Measurements from ENCODE around the gene SPOCK2.

The SPOCK2 gene

DNA sequence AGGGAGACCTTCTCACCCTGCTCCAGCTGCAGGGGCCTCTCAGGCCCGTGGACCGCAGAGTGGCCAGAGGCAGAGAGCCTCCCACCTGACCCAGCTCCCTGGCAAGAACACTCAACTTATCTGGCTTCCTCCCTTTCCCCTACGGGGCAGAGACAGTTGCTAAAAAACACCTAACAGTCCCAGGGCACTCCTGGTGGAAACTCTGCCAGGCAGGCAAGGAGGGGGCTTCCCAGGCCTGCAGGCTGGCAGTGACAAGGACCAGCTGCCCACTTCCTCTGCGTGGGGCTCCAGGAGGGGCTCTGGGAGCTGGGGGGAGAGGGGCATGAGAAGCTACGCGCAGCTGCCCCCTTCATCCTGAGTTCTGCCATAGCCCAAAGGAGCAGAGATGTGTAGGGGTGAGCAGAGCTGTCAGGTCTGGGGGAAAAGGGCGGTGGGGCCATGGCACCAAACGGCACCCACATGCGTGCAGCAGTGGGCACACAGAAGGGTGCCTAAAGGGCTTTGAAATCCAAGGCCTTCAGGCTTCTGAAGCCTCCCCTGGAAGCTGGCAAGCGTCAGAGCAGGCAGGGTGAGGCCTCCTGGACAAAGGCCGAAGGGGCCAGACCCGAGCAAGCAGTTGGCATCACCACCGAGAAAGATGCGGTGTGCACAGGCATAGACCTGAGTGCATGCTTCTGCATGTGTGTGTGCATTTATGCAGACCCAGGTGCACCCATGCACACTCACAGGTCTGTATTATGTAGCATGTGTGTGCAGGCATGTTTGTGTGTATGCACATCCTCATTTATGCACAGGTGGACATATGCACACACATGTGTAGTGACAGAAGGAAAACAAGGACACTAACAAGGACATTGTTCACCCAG, 14.4 kb downstream of the SPOCK2 start:
- no peak for DNase-seq (ENCODE audit: low spot score)
- no peak for FAIRE-seq

DNA sequence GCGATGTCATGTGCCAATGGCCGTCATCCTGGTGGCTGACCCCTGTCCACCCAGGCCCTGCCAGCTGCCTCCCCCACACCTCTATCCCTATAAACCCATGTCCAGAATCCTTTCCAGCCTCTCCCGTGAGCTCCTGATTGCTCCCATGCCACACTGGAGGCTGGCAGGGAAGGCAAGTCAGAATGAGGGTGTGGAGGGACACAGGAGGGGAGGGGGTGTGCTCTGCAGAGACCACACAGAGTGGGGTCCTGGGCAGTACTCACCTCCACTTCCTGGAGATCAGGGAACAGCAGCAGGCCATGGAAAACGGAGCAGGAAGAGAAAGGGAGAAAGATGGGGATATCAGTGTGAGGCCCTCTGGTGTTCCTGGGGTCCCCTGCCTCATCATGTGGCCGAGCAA, 15.7 kb downstream of the SPOCK2 start:
- DNase-seq (ENCODE audit: low spot score) = no peak
- no peak for FAIRE-seq

DNA sequence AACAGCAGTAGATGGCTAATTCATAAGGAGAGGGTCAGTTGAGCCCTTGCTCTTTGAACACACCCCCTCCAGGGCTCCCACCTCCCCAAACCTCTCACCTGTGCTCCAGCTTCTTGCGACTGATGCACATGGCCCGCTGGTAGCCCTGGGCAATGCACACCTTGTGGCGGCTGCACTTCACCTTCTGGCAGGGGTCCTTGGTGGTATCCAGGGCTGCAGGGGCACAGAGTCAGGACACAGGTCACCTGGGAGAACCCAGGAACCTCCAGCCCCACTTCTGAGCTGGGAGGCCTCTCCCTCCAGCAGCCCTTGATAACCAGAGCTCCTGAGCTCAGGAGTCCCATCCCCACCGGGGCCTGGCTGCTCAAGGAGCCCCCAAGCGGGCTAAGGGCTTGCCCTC, 16.3 kb downstream of the SPOCK2 start:
- FAIRE-seq = no peak
- no peak for DNase-seq (ENCODE audit: low spot score)

DNA sequence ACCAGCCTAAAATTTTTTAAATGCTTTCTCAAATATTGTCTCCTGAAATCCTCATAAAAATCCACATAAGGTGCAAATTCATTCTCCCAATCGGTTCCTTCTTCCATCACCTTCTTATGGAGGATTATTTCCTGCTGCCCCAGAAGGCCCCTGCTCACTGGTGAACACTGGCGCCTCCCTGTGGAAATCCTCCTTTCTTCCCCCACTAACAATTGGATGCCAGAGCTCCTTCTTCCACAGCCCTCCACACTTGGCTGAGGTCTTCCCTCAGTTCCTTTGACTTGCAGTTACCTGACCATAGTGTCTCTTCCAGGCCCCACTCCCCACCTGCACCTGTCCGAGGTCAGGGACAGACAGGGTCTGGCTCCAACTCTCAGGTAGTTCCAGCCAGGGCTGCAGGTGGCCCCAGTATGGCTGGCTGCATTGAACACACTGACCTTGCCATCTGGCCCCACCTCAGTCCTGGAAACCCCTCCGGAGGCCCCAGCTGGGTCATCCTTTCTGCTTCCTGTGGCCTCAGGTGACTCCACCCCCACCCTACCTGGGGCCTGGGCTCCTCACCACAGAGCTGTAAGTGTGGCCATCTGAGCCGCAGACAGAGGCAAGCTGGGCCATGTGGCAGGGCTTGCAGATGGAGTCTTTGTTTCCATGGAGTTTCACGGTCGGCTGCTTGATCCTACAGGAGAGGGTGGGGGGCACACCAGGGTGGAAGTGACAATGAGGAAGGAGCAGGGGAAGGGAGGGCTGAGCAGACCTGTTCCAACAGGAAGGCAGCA, 18.4 kb downstream of the SPOCK2 start:
- FAIRE-seq (no peak), DNase-seq (ENCODE audit: low spot score) (no peak)

DNA sequence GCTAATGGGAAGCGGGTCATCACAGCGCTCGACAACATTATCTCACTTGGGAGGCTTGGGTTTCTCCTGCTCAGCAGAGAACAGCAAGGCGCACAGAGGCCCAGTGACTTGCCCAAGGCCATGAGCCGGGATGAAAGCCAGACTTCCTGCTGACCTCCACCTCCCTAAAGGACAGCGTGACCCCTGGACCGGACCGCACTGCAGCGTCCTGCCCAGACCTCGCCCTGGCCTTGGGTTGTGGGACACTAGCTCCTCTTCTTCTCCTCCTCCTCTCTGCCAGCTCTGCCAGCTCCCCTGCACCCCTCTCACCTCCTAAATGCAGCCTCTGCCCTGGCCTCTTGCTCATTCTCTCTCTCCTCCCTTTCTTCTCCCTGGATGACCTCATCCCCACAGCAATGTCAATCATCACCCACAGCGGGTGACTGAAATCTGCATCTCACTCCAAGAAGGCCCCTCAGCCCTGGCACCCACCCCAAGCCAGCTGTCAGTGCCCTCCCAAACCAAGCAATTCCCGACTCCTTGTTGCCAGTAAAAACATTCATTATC, 19.4 kb downstream of the SPOCK2 start:
- FAIRE-seq (no peak), DNase-seq (ENCODE audit: low spot score) (no peak)

DNA sequence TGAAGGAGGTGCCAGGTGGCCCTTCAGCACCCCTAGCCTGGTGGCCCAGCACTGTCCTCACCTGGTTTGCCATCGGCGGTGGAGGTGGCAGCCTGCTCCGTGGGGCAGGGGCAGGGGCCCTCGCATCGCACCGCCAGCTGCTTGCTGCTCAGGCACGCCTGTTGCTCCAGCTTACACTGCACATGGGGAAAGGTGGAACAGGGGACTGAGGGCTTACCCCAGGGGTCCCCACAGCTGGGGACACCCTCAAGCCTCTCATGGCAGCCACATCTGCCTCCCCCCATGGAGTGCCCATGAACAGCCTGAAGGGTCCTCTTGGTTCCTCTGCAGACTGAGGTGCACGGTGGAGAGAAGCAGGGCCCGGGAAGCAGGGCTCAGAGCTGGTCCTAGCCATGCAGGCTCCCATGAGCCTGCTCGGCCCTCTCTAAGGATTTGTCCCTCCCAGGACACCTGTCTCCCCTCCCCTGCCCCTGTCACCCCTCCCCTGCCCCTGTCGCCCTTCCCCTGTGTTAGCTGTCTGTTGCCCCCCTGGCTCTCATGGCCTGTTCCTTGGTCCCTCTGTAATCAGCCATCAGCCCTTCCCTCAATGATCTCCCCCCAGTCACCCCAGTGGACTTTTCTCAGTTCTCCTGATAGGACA, 20.1 kb downstream of the SPOCK2 start:
- no peak for FAIRE-seq
- no peak for DNase-seq (ENCODE audit: low spot score)

DNA sequence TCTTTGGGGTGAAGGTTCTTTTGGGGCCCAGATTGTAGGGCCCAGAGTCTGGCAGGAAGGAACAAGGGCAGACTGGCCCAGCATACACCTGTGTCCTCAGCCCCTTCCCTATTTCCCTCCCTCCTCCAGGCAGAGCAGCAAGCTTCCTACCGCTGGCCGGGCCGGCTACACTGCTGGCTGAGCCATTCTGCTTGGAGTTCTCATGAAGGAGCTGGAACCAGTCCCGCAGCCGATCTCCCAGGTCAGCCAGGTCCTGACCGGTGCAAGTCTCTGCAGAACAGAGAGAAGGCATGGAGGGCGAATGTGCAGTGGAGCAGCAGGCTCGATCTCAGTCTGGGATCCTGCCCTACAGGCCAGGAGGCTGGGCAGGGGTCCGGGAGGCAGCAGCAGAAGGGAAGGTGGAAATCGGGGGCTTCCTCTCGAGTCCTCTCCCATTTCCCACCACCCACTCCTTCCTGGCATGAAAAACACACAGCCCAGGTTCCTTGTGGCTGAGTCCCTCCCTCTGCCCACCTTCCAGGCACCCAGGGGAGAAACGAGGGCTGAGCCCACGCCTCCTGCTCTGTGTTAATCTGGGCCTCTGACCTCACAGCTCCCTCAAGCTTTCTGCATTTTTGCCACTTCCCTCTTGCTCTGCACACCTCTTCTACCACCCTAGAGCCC, 20.8 kb downstream of the SPOCK2 start:
- FAIRE-seq (no peak), DNase-seq (ENCODE audit: low spot score) (no peak)

DNA sequence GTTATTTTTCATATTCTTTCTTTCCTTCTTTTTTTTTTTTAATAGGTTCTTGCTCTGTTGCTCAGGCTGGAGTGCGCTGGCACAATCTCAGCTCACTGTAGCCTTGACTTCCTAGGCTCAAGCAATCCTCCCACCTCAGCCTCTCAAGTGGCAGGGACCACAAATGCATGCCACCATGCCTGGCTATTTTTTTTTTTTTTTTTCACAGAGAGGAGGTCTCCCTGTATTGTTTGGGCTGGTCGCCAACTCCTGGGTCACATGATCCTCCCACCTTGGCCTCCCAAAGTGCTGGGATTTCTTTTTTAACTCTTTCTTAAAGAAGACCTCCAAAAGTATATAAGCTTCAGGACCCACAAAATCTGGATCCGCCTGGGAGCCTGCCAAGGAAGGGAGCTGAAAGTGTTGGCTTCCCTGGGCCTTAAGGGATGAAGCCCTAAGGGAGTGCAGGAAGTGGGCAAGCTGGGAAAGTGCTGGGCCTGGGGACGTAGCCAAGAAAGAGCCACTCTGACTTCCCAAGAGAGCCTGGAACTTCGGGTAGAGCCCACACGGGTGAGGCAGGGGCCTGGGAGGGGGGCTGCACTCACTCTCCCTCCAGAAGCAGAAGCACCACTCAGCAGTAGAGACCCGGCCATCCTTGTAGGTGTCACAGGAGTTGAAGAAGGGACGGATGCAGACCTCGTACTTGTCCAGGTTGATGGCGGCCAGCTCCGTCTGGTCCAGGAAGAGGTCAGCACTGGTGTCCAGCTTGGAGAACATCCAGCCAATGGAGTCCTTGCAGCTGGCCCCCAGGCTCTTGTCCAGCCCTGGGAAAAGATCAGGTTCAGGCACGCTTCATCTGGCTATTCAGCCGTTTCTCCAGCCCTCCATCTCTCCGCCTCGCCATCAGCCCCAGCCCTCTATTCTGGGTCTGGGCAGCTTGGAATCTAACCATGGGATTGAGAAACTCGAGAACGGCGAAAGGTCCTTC, 21.8 kb downstream of the SPOCK2 start:
- FAIRE-seq (no peak), DNase-seq (ENCODE audit: low spot score) (no peak)

DNA sequence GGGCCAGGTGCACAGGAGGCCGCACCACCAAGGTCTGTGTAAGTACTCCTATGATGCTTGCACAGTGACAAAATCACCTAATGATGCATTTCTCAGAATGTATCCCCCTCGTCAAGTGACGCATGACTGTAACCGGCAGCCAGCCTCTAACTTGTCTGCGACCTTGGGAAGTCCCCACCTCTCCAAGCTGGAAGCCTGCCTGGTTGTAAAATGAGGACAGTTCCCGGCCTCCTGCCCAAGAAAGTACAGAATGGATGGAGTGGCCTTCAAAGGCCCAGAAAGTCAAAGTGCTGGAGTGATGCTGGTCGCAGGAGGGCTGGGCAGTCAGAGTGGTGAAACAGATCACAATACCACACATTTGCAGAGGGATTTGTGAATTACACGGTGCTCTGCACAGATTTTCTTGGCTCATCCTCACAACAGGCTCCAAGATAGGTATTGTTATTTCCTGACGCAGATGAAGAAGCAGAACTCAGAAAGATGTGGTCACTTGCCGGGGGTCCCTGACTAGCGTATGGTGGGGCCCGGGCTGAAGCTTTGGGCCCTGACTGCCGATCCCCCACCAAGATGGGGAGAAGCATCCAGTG, 22.8 kb downstream of the SPOCK2 start:
- DNase-seq (ENCODE audit: low spot score) = no peak
- FAIRE-seq = no peak

DNA sequence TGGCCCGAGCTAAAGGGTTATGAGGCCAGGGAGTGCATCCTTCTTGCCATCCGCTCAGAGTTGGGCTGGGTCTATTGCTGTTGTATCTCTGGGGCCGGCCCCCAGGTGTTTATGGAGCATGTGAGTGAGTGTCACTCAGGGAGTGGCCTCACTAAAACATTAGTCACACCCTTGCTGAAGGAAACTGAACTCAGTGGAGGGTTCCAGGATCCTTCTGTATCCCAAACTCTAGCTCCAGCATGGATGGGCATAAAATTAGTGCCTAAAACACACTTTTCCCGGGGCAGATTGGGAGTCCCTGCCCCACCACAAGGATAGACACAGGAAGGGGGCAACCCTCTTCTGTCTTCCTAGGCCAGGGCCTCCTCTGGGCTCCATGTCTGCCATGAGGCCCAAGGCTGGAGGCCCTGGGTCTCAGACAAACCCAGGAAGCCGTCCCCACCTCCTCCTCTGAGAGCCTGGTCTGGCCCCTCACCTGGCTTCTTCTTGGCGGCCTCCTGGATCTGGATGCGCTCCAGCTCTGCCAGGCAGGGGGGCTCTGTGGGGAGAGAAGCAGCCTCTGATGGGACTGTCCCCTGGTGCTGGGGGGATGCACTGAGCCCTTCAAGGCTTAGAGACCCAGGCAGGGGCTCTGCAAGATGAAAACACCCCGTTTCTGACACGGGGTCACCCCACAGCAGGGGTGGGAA, 24.5 kb downstream of the SPOCK2 start:
- DNase-seq (ENCODE audit: low spot score) (no peak), FAIRE-seq (no peak)

DNA sequence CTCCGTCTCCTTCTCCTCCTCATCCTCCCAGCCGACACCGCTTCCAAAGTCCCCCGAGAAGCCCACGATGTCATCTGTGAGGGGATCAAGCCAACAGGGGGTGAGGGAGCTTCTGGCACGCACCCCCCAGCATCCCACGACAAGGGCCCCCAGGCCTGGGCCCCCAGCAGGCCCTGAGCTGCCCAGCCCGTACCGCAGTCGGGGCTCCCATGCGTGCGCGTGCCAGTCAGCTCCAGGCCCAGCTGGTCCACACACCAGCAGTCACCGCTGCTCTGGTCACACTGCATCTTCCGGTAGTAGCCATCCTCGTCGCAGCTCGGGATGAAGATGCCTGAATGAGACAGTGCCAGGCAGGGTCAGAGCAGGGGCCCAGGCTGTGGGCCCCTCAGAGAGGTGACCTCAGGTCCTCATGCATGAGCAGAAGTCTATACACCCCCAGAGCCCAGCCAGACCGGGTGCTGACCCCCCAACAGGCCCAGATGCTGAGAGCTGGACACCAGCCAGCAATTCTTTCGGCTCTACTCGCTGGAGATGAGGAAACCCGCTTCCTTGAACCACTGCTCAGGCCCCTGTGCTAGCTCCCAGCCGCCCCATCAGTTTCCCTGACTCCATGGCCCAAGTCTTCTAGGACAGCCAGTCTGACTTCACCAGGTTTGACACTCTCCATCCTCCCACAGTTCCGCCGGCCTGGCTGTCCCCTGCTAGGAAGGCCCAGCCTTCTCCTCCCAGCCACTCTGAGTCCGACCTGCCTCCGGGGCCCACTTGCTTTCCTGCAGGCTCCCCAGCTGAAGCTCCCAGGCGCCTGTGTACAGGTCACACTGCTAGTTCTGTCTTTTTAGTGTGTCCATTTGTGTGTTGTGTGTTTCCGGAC, 25.3 kb downstream of the SPOCK2 start:
- DNase-seq (ENCODE audit: low spot score) (no peak), FAIRE-seq (no peak)

DNA sequence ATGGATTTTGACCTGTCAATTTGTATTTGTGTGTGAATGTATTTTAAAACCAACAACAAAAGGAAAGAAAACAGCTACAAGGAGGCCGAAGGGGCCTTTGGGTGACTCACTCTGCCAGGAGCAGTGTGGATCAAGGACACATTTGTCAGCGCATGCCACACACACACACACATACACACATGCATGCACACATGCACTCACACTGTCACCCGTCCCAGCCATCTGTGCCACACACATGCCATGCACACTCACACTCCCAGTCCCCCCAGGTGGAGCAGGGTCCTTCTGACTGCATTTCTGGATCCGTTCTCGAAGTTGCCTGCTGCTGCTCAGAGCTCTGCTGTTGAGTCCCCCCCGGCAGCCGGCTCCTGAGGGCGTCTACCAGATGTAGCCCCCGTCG, 26.0 kb downstream of the SPOCK2 start:
- FAIRE-seq (no peak), DNase-seq (ENCODE audit: low spot score) (no peak)

DNA sequence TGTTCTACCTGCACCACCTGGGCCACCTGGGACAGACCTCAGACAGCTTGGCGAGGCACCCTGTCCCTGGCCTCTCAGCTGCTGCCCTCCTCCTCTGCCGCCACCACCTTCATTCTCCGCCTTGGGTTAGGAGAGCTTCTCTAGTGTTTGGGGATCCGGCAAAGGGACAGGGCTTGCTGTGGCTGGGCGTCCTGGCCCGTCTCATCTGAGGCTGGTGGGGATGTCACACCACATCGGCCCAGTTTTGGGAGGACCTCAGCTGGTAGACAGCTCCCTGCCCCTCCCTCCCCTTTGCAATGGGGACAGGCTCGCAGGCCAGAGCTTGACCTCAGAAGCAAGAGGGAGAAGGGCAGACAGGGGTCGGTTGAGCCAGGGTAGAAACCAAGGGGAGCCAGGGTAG, 26.4 kb downstream of the SPOCK2 start:
- FAIRE-seq (no peak), DNase-seq (ENCODE audit: low spot score) (no peak)

DNA sequence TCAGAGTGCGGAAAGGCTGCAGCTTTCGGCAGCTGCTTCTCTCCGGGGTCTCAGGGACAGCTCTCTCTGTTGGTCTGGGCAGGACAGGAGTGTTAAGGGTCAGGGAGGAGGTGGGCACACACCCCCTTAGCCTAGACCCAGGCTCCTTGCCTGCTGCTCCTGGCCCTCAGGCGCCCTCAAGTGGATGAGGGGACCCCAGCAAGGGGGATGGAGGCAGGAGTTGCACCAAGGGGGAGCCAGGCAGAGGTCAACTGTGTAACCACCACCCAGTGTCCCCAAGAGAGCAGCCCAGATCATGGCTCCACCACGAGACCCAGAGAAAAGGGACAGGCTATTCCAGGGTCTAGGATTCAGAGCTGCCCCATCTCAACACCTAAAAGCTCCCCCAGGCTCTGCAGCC, 26.9 kb downstream of the SPOCK2 start:
- DNase-seq (ENCODE audit: low spot score) (no peak), FAIRE-seq (no peak)

DNA sequence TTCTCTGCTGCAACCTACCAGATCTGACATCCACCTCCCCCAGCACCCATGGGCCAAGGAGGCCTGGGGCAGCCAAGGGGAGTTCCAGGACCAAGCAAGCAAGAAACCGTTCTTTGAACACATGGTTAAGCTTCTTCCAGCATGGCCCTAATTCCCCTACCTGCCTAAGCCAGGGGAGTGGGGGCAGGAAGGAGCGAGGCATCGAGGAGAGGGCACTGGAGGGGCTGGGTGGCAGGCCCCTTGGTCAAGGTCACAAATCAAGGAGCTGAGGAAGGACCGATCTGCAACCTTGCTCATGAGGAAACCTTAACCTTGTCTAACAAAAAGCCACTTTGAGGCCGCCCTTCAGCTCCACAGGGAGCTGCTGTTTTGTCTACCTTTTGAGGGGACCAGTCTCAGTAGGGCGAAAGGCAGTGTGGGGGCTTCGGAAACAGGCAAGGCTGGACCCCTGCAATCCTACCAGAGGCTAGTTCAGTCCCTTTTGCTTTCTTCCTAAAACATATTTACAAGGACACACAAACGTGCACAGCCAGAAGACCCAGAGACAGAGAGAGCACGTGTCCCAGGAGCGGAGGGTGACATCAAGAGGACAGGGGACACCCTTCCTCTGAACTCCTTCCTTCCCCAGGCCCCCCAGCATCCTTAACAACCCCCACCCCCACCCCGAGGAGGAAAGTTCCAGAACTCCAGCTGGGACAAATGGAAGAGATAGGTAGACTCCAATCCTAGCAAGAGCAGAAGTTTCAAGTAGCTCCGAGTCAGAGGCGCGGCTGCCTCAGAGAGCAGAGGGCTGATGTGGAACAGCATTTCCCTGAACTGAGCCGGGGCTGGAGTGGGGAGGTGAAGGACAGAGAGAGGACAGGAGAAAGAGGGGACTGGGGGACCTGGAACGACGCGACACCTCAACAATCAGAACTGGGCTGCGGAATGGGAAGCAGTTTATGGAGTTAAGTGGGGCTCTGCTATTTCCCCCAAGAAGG, 28.2 kb downstream of the SPOCK2 start:
- FAIRE-seq = no peak
- no peak for DNase-seq (ENCODE audit: low spot score)

DNA sequence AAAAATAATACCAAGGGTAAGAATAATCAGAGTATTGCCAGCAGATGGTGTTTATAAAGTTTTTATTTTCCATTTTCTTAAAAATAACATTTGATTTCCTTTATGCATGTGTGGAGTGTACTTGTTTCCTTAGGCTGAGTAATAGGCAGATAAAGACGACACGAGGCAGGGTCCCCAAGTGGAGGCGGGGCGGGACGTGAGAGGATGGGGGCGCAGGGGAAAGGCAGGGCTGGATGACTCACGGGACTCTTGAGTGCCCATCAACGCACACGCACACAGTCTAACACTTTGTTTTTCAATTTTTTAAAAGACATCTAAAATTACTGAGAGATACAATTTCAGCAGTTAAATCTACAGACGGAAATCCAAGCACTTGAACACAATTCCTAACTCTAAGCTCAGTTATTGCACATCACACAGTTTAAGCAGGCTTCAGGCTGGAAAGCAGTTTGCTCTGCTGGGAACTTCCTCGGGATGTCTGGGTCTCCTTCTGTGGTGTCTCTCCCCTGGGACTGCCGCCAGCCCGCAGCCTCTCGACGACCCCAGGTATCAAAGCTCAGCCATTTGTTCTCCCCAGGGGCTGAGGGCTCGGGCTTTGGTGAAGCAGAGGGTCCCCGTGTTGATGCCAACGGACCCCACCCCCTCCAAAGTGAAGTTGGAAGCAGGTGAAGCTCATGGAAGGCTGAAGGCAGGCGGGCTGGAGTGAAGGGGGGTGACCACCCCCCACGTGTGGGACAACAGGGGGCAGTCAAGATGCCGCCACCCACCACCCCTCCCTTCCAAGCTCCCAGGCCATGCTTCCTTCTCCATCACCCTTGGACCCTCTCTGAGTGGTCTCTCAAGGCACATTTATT, 29.1 kb downstream of the SPOCK2 start:
- DNase-seq (ENCODE audit: low spot score) (no peak), FAIRE-seq (no peak)

Data from RCC 7860 (cell line).